Skeletal muscle satellite cell (primary cell): ENCODE results near the gene SEC24B.
"Not testable (repeated sequence)": the region's sequence is repeated elsewhere in the genome, so short reads cannot be mapped to it uniquely, and the experiment has no call there.

Experiments used
- H3K27me3 ChIP-seq: 2 replicates; pipeline ENCODE4 v1.7.0; 2013; ENCODE audit warnings: low read length; ENCODE audit not compliant: control insufficient read depth, insufficient read depth
- H3K36me3 ChIP-seq: 2 replicates; pipeline ENCODE4 v1.7.0; 2013; ENCODE audit warnings: mild to moderate bottlenecking, control low read depth, low read length; ENCODE audit not compliant: insufficient read depth
- H3K4me1 ChIP-seq: 2 replicates; pipeline ENCODE4 v1.7.0; 2013; ENCODE audit warnings: low read length; ENCODE audit not compliant: control insufficient read depth, insufficient read depth
- H3K4me2 ChIP-seq: 2 replicates; pipeline ENCODE4 v1.7.0; 2013; ENCODE audit warnings: mild to moderate bottlenecking, low read length
- H3K4me3 ChIP-seq: 2 replicates; pipeline ENCODE4 v1.7.0; 2013; ENCODE audit warnings: low read length
- H3K9ac ChIP-seq: 2 replicates; pipeline ENCODE4 v1.7.0; 2013; ENCODE audit warnings: mild to moderate bottlenecking, low read depth, low read length, moderate library complexity
- H3K9me3 ChIP-seq: replicated peaks from 2 replicates; pipeline ENCODE4 v1.7.0; 2013; ENCODE audit warnings: mild to moderate bottlenecking, control low read depth, low read length

Gene SEC24B

GRCh38 chr4:109559983-109560686, 126.5 kb downstream of the SEC24B start, which contains the start of gene MCUB:
MCUB (plus strand) TSS chr4:109560246; CDS start chr4:109560338, 92 bp downstream.
- Histone ChIP-seq H3K36me3 (no peaks in the 10 kb centered on the region), H3K9ac (peak within 1 kb of the TSS; percentile 85), H3K9me3 (no peaks in the 10 kb centered on the region), H3K27me3 (no peaks in the 10 kb centered on the region), H3K4me2 (peak within 1 kb of the TSS; percentile 89), H3K4me3 (peak within 1 kb of the TSS; percentile 83), H3K4me1 (peaks cover 3% of the 10 kb centered on the region)

GRCh38 chr4:109560687-109561461, 127.3 kb downstream of the SEC24B start:
- Histone ChIP-seq H3K4me1 (peaks cover 3% of the 10 kb centered on the region), H3K27me3 (no peaks in the 10 kb centered on the region), H3K4me2 (peak overlapping the region; percentile 89), H3K4me3 (peak overlapping the region; percentile 83), H3K9me3 (no peaks in the 10 kb centered on the region), H3K9ac (peak overlapping the region; percentile 85), H3K36me3 (no peaks in the 10 kb centered on the region)

- no peak overlapping the region for H3K9ac ChIP-seq
- H3K4me3 ChIP-seq = no peak overlapping the region
- no peaks in the 10 kb centered on the region for H3K9me3 ChIP-seq
- H3K27me3 ChIP-seq = no peaks in the 10 kb centered on the region
- no peak overlapping the region for H3K4me2 ChIP-seq
- no peaks in the 10 kb centered on the region for H3K36me3 ChIP-seq
- H3K4me1 ChIP-seq = peaks cover 3% of the 10 kb centered on the region
Measured at GRCh38 chr4:109562457-109563239, 129.0 kb downstream of the SEC24B start.

- H3K9ac ChIP-seq = no peak overlapping the region
- H3K36me3 ChIP-seq = no peaks in the 10 kb centered on the region
- H3K4me2 ChIP-seq = no peak overlapping the region
- no peaks in the 10 kb centered on the region for H3K4me1 ChIP-seq
- H3K27me3 ChIP-seq = no peaks in the 10 kb centered on the region
- H3K9me3 ChIP-seq = no peaks in the 10 kb centered on the region
- H3K4me3 ChIP-seq = no peak overlapping the region
Measured at GRCh38 chr4:109571494-109571893, 137.9 kb downstream of the SEC24B start.

- no peak overlapping the region for H3K9ac ChIP-seq
- no peaks in the 10 kb centered on the region for H3K9me3 ChIP-seq
- no peak overlapping the region for H3K4me2 ChIP-seq
- H3K36me3 ChIP-seq = no peaks in the 10 kb centered on the region
- H3K4me1 ChIP-seq = no peaks in the 10 kb centered on the region
- H3K27me3 ChIP-seq = no peaks in the 10 kb centered on the region
- H3K4me3 ChIP-seq = no peak overlapping the region
Measured at GRCh38 chr4:109572154-109572553, 138.5 kb downstream of the SEC24B start.

GRCh38 chr4:109574443-109574850, 140.8 kb downstream of the SEC24B start:
- H3K4me3 ChIP-seq = no peak overlapping the region
- no peak overlapping the region for H3K4me2 ChIP-seq
- H3K9me3 ChIP-seq = no peaks in the 10 kb centered on the region
- H3K4me1 ChIP-seq = no peaks in the 10 kb centered on the region
- H3K9ac ChIP-seq = no peak overlapping the region
- no peaks in the 10 kb centered on the region for H3K36me3 ChIP-seq
- H3K27me3 ChIP-seq = no peaks in the 10 kb centered on the region

GRCh38 chr4:109574931-109575804, 141.6 kb downstream of the SEC24B start:
- Histone ChIP-seq H3K4me3 (no peak overlapping the region), H3K36me3 (no peaks in the 10 kb centered on the region), H3K4me1 (no peaks in the 10 kb centered on the region), H3K9ac (no peak overlapping the region), H3K27me3 (no peaks in the 10 kb centered on the region), H3K4me2 (no peak overlapping the region), H3K9me3 (no peaks in the 10 kb centered on the region)

GRCh38 chr4:109576462-109576861, 142.8 kb downstream of the SEC24B start:
- Histone ChIP-seq H3K9me3 (no peaks in the 10 kb centered on the region), H3K4me3 (no peak overlapping the region), H3K4me2 (no peak overlapping the region)

GRCh38 chr4:109578846-109579245, 145.2 kb downstream of the SEC24B start:
- Histone ChIP-seq H3K36me3 (no peaks in the 10 kb centered on the region), H3K4me1 (no peaks in the 10 kb centered on the region), H3K9me3 (no peaks in the 10 kb centered on the region), H3K4me3 (no peak overlapping the region), H3K27me3 (no peaks in the 10 kb centered on the region), H3K9ac (no peak overlapping the region), H3K4me2 (no peak overlapping the region)

More at GRCh38 chr4:109576462-109576861, 142.8 kb downstream of the SEC24B start:
- Histone ChIP-seq H3K9ac (no peak overlapping the region), H3K4me1 (no peaks in the 10 kb centered on the region), H3K36me3 (no peaks in the 10 kb centered on the region), H3K27me3 (no peaks in the 10 kb centered on the region)

GRCh38 chr4:109579997-109580396, 146.4 kb downstream of the SEC24B start:
- H3K9ac ChIP-seq, H3K36me3 ChIP-seq, H3K4me1 ChIP-seq, H3K27me3 ChIP-seq, H3K4me3 ChIP-seq, H3K9me3 ChIP-seq, H3K4me2 ChIP-seq: not testable (repeated sequence)
